ENCODE measurements around the gene CACHD1. TPM values are rescaled to one million over a fixed set of nuclear protein-coding genes. Genes with fewer than 3 reads are reported as not detected.

The CACHD1 gene
- total RNA-seq, 4 donors from 2014 or later = 1.6 to 3.2 (median 2.2) TPM; not detected in 1

DNA sequence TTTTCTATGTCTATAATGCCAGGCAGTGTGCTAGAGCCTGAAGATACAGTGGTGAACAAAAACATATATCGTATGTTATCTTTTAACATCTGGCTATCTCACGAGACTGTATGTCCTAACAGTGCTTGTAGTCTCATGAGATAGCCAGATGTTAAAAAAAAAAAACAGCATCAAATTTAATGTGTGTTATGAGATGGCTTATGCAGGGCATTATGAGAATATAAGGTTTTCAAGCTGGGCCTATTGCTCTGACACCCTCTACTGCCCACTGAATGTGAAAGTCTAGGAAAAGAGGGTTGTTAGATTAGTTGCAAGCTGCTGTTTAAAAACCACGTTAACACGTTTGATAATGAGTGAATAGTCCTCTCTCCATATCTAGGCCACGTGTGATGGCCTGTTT, 109.8 kb downstream of the CACHD1 start:
- Histone ChIP-seq H3K27ac (no peak overlapping the region), H3K4me1 (peaks cover 0 to 5% (median 0%) of the 10 kb centered on the region in 4 donors), H3K4me3 (no peak overlapping the region), H3K36me3 (no peaks in the 10 kb centered on the region), H3K9me3 (no peaks in the 10 kb centered on the region), H3K27me3 (no peaks in the 10 kb centered on the region)
- intact Hi-C loops (cut with DNase I; ENCODE audit: low total_unique reads) (loop anchor here (5.0 kb wide), 1 partner anchor 182 kb away; no protein-coding TSS in a partner anchor), in situ Hi-C loops (cut with MboI; ENCODE audit: low pct_ligation_motif_present in 1 of 4, low pct_unique_long_range_greater_than_20kb in 1 of 4, low sequenced_read_pairs in 3 of 4) (no loop called here)
- WGBS, 2 donors (ENCODE audit: low coverage in 1 of 2) = 77 to 84% methylated on average over 4 to 5 of the region's 5 CpGs
- no peak for TF ChIP-seq POLR2A (IDR thresholded peaks at IDR 0.05)
- TF ChIP-seq EP300 (IDR thresholded peaks at IDR 0.05; ENCODE audit: low read depth) = no peak
- TF ChIP-seq, protein P1, sequence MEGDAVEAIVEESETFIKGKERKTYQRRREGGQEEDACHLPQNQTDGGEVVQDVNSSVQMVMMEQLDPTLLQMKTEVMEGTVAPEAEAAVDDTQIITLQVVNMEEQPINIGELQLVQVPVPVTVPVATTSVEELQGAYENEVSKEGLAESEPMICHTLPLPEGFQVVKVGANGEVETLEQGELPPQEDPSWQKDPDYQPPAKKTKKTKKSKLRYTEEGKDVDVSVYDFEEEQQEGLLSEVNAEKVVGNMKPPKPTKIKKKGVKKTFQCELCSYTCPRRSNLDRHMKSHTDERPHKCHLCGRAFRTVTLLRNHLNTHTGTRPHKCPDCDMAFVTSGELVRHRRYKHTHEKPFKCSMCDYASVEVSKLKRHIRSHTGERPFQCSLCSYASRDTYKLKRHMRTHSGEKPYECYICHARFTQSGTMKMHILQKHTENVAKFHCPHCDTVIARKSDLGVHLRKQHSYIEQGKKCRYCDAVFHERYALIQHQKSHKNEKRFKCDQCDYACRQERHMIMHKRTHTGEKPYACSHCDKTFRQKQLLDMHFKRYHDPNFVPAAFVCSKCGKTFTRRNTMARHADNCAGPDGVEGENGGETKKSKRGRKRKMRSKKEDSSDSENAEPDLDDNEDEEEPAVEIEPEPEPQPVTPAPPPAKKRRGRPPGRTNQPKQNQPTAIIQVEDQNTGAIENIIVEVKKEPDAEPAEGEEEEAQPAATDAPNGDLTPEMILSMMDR (IDR thresholded peaks at IDR 0.05) = no peak
- TF ChIP-seq POLR2AphosphoS5 (IDR thresholded peaks at IDR 0.05) = no peak
- no peak for DNase-seq

DNA sequence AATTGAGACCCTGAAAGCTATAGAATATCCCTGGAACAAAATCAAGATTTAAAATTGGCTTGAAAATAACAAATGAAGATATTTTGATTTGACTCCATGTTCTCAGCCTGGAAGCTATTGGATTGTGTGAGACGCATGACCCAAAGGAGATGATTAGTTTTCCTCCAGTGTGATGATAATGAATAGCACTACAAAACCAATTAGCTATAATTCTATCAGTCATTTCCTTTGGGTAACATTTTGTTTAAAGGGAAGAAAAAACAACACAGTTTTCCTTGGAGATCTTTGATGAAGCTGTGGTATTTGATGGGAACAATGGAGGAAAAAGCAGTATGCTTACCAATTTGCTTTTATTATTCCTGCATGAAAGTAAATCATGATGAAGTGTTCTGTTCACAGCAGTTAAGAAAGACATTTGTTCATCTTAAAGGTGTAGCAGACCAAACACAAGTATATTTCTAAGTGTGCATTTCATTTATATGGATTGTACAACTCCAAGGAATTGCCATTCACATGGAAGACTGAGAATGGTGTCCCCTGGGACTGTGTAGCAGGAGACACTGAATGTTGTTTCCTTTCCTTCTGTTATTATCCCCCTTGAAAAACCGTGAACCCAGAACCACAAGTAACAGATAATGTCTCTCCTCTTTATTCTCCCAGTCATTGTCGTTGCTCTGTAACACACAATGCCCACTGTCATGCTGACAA, 111.4 kb downstream of the CACHD1 start:
- WGBS, 2 donors (ENCODE audit: low coverage in 1 of 2) = 70 to 75% methylated on average over 3 of the region's 3 CpGs
- in situ Hi-C loops (cut with MboI; ENCODE audit: low pct_ligation_motif_present in 1 of 4, low pct_unique_long_range_greater_than_20kb in 1 of 4, low sequenced_read_pairs in 3 of 4) = no loop called here

DNA sequence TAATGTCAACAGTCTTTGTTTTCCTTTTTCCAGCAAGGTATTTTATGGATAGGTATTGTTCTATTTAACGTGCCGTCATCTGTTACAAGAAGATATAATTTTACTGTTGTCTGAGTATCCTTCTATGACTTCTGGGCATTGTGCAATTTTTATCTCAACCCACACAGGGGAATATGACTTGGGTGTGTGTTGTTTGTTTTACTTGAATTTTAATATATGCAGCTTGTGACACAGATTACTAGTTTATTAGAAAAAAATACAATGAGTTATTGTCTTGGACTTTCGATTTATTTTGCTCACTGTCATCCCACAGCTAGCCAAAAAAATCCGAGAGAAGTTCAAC, 111.9 kb downstream of the CACHD1 start:
- H3K9me3 ChIP-seq = no peaks in the 10 kb centered on the region
- H3K4me1 ChIP-seq = peaks cover 0 to 5% (median 0%) of the 10 kb centered on the region in 4 donors
- no peak for DNase-seq
- WGBS, 2 donors (ENCODE audit: low coverage in 1 of 2) = 37 to 62% methylated on average over 4 of the region's 4 CpGs
- H3K27ac ChIP-seq = no peak overlapping the region
- intact Hi-C loops (cut with DNase I; ENCODE audit: low total_unique reads) = loop anchor here (5.0 kb wide), 1 partner anchor 185 kb away; no protein-coding TSS in a partner anchor
- in situ Hi-C loops (cut with MboI; ENCODE audit: low pct_ligation_motif_present in 1 of 4, low pct_unique_long_range_greater_than_20kb in 1 of 4, low sequenced_read_pairs in 3 of 4) = no loop called here
- H3K27me3 ChIP-seq = no peaks in the 10 kb centered on the region
- H3K36me3 ChIP-seq = no peaks in the 10 kb centered on the region
- TF ChIP-seq POLR2A (IDR thresholded peaks at IDR 0.05) = no peak
- TF ChIP-seq POLR2AphosphoS5 (IDR thresholded peaks at IDR 0.05) = no peak
- H3K4me3 ChIP-seq = no peak overlapping the region

More for the DNA sequence above, 111.4 kb downstream of the CACHD1 start:
- no peak overlapping the region for H3K27ac ChIP-seq
- intact Hi-C loops (cut with DNase I; ENCODE audit: low total_unique reads) = loop anchor here (5.0 kb wide), 1 partner anchor 184 kb away; no protein-coding TSS in a partner anchor
- no peaks in the 10 kb centered on the region for H3K36me3 ChIP-seq
- no peaks in the 10 kb centered on the region for H3K9me3 ChIP-seq
- H3K4me1 ChIP-seq = peaks cover 0 to 5% (median 0%) of the 10 kb centered on the region in 4 donors
- no peak overlapping the region for H3K4me3 ChIP-seq
- no peaks in the 10 kb centered on the region for H3K27me3 ChIP-seq
- DNase-seq = no peak
- TF ChIP-seq POLR2A (IDR thresholded peaks at IDR 0.05) (no peak), POLR2AphosphoS5 (IDR thresholded peaks at IDR 0.05) (no peak), EP300 (IDR thresholded peaks at IDR 0.05; ENCODE audit: low read depth) (no peak)
- TF ChIP-seq, protein P1 (IDR thresholded peaks at IDR 0.05) = no peak

- in situ Hi-C loops (cut with MboI; ENCODE audit: low pct_ligation_motif_present in 1 of 4, low pct_unique_long_range_greater_than_20kb in 1 of 4, low sequenced_read_pairs in 3 of 4) = no loop called here
These were observed 114.5 kb downstream of the CACHD1 start for GRCh38 chr1:64584479-64584878.

More at GRCh38 chr1:64584479-64584878, 114.5 kb downstream of the CACHD1 start:
- no peak for DNase-seq
- peaks cover 0 to 5% (median 0%) of the 10 kb centered on the region in 4 donors for H3K4me1 ChIP-seq
- H3K9me3 ChIP-seq = no peaks in the 10 kb centered on the region
- no peaks in the 10 kb centered on the region for H3K27me3 ChIP-seq
- no peak for TF ChIP-seq POLR2A (IDR thresholded peaks at IDR 0.05)
- TF ChIP-seq, protein P1 (IDR thresholded peaks at IDR 0.05) = peak; percentile 31 to 62 (median 54)
- no peak overlapping the region for H3K4me3 ChIP-seq
- H3K36me3 ChIP-seq = no peaks in the 10 kb centered on the region
- intact Hi-C loops (cut with DNase I; ENCODE audit: low total_unique reads) = loop anchor here (5.0 kb wide), 1 partner anchor 187 kb away; no protein-coding TSS in a partner anchor
- WGBS, 2 donors (ENCODE audit: low coverage in 1 of 2) = 38 to 54% methylated on average over 1 of the region's 1 CpG
- no peak overlapping the region for H3K27ac ChIP-seq
